ENCODE results near the gene MLF2.
A peak's percentile ranks its signal among the peaks of the same experiment; 100 is the strongest.

DNA sequence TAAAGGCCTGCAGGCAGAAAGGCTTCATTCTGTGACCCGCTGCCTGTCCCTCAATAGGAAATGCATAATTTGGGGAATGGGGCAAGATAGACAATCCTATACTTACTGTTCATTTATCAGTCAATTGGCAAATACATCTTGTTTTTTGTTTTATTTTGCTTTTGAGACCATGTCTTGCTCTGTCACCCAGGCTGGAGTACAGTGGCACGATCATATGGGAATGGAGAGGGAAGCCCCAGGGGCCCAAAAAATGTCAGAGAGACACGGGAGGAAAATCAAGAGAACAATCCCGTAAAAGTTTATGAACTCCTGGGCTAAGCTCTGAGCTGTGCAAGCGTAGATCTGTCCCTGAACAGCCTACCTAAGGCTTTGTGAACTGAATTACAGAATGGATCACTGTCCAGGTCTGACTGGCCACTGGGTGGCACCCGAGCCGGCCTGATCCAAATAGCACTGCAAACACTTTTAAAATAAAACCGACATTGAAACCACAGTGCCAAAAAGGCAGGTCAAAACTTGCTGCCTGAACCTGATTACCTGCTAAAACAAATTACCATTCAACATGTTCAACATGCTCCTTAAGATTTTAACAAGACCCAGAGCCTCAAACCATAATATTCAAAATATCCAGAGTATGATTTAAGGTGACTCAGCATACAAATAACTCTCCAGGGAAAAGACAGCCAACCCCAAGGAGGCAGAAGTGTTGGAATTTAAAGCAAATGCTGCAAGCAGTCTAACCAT lies 17.3 kb downstream of the MLF2 start:
- TF ChIP-seq, protein P1, sequence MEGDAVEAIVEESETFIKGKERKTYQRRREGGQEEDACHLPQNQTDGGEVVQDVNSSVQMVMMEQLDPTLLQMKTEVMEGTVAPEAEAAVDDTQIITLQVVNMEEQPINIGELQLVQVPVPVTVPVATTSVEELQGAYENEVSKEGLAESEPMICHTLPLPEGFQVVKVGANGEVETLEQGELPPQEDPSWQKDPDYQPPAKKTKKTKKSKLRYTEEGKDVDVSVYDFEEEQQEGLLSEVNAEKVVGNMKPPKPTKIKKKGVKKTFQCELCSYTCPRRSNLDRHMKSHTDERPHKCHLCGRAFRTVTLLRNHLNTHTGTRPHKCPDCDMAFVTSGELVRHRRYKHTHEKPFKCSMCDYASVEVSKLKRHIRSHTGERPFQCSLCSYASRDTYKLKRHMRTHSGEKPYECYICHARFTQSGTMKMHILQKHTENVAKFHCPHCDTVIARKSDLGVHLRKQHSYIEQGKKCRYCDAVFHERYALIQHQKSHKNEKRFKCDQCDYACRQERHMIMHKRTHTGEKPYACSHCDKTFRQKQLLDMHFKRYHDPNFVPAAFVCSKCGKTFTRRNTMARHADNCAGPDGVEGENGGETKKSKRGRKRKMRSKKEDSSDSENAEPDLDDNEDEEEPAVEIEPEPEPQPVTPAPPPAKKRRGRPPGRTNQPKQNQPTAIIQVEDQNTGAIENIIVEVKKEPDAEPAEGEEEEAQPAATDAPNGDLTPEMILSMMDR (conservative IDR thresholded peaks at IDR 0.05; ENCODE audit: low read length): peak; percentile 76
- TF ChIP-seq EZH2phosphoT487 (IDR thresholded peaks at IDR 0.05; ENCODE audit: borderline replicate concordance, low read depth, low read length): no peak

Data from OCI-LY7 (cell line).